SK-N-MC (cell line): ENCODE measurements around the gene FASTK.

Source experiments
- EZH2 ChIP-seq: fragments of 200-600 bp; sonication (generic); IDR thresholded peaks from one replicate; pipeline ENCODE4 v1.6.1; 2017; ENCODE audit warnings: antibody characterized with exemption
- FOXP2 ChIP-seq: optimal IDR thresholded peaks from 2 replicates; pipeline ENCODE3; 2011; ENCODE audit warnings: mild to moderate bottlenecking, moderate library complexity; ENCODE audit not compliant: insufficient read depth; ENCODE audit errors: extremely low read length, control extremely low read depth
- POLR2AphosphoS5 ChIP-seq: IDR thresholded peaks from 2 replicates; pipeline ENCODE4 v1.6.1; 2012; ENCODE audit warnings: mild to moderate bottlenecking, low read depth, low read length, borderline replicate concordance

DNA sequence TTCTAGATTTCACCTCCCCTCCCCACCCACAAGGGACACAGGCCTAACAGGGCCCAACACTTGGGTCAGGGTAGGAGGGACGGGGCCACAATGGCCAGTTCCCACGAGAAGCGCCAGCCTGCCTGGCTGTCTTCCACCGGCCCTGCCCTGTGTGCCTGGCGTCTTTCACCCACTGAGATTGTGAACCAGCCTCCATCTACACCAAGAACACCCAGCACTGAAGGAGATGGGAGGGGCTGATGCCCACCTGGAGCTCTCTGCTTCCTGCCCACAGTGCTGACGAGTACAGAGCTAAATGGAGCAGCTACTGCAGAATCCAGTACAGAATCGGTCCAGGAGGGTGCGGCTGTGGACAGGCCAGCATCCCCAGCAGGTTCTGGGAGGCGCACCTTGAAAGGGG is 34.6 kb downstream of the FASTK start:
- TF ChIP-seq FOXP2 (no peak), EZH2 (no peak), POLR2AphosphoS5 (no peak)
